ENCODE results near the gene SCARF2.
"Not testable (repeated sequence)": the region's sequence is repeated elsewhere in the genome, so short reads cannot be mapped to it uniquely, and the experiment has no call there.

The SCARF2 gene, protein sequence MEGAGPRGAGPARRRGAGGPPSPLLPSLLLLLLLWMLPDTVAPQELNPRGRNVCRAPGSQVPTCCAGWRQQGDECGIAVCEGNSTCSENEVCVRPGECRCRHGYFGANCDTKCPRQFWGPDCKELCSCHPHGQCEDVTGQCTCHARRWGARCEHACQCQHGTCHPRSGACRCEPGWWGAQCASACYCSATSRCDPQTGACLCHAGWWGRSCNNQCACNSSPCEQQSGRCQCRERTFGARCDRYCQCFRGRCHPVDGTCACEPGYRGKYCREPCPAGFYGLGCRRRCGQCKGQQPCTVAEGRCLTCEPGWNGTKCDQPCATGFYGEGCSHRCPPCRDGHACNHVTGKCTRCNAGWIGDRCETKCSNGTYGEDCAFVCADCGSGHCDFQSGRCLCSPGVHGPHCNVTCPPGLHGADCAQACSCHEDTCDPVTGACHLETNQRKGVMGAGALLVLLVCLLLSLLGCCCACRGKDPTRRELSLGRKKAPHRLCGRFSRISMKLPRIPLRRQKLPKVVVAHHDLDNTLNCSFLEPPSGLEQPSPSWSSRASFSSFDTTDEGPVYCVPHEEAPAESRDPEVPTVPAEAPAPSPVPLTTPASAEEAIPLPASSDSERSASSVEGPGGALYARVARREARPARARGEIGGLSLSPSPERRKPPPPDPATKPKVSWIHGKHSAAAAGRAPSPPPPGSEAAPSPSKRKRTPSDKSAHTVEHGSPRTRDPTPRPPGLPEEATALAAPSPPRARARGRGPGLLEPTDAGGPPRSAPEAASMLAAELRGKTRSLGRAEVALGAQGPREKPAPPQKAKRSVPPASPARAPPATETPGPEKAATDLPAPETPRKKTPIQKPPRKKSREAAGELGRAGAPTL

DNA sequence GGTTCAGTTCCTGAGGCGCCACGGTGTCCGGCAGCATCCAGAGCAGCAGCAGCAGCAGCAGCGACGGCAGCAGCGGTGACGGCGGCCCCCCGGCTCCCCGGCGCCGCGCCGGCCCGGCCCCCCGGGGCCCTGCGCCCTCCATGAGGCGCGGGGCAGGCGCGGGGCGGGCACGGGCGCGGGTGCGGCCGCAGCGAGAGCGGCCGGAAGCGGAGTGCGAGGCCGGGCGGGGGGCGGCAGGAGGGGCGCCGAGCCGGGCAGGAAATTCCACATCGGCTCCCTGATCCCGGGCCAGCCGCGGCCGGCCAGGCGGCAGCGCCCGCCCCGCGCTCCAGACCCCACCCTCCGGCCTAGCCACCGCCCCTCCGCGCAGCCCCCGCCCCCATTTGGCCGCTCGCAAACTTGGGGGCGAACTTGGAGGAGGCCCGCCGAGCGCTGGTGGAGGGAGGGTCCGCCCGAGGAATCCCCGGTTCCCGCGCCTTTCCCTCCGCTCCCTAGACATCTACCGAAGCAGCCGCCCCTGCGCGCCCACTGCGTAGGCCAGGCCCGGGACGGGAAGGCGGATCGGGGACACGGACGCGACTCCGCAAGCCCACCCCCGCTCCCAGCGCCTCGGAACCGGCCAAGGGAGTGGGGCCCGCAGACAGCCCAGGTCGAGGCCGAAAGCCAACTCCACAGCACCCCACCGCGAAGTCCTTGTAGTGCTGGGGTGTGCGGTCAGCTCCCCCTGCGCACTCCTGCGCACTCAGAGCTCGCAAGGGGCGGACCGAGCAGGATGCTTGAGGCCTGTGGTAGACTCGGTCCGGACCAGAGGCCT is at the start of gene SCARF2:
SCARF2 (minus strand) TSS at position 213 of the 814 bp plus-strand sequence; CDS start at position 142, 71 bp downstream.
- no peak for DNase-seq

DNA sequence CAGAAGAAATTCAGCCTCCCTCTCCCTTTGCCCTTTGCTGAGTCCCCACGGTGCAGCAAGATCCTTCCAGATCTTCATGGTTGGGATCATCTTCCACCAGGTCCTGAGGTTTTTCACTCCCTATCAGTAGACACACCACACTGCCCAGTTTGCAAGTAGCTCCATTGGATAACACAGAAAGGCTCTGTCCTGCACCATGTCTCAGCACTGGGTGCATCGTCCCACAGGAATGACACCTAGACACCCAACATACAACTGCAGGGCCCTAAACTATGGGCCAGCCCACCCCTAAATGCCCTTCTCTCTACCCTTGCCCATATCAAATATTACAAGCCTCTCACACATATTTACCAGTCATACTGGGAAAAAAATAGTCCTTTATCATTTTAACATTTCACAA is 48.6 kb upstream of the SCARF2 start:
- no peak for DNase-seq

DNA sequence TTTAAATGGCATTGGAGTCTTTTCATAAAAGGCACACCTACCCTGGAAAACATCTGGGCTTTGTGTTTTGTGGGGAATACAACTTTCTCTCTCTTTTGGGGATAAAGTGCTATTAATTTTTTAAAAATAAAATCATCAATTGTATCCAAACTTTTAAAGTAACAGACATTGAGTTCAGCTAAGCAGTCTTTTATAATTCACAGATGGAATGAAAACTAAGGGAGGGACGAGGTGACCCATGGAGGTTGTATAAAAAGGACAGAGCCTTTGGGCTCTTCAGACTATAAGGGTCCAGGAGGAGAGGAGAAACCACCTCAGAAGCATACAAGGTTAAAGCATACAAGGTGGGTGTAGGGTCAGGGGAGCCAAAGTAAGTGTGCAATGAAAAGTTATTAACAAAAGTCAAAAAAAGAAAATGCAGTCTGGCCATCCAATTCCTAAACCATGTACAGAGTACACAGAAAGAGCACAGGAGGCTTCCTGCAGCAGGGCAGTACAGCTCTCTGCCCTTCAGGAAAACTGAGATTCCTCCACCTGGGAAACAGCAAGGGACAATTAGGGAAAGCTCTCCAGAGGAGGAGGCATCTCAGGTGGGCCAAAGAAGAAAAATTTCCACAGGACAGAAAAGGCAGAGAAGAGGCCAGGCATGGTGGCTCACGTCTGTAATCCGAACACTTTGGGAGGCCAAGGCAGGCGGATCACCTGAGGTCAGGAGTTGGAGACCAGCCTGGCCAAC is 47.5 kb upstream of the SCARF2 start:
- no peak for DNase-seq

DNA sequence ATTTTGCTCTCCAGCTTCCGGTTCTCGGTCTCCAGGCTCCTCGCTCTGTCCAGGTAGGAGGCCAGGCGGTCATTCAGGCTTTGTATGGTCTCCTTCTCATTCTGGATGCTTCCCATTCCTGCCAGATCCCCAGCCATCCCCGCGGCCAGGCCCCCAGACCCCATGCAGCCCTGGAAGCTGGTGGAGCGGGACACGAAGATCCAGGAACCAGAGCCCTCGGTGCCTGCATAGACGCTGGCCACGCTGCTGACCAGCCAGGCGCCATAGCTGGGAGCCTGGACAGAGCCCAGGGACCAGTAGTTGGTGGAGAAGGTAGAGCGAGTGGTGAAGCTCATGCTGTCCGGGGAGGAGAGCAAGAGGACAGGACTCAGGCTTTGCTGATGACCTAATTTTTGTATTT is 46.1 kb upstream of the SCARF2 start:
- no peak for DNase-seq

DNA sequence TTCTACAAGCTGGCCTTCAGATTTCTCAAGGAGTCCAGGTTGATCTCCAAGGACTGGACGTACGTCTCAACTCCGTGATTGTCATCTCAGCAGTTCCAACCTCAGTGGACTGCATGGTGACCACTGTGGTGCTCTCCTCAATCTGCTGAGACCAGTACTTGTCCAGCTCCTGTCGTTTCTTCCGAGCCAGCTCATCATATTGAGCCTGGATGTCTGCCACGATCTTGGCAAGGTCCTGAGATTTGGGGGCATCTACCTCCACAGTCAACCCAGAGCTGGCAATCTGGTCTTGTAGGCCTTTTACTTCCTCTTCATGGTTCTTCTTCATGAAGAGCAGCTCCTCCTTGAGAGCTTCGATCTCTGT is 45.5 kb upstream of the SCARF2 start:
- DNase-seq: not testable (repeated sequence)

DNA sequence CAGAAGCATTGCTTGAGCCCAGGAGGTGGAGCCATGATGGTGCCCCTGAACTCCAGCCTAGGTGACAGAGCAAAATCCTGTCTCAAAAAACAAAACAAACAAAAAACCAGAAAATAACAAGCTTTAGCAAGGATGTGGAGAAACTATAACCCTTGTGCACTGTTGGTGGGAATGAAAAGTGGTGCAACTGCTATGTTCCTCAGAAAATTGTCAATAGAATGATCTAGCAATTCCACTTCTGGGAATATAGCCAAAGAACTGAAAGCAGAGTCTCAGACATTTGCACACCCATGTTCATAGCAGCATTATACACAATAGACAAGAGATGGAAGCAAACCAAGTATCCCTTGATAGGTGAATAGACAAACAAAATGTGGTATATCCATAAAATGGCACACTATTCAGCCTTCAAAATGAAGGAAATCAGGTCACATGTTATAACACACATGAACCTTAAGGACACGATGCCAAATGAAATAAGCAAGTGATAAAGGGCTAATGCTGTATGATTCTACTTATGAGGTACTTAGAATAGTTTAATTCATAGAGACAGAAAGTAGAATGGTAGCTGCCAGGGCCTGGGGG is 42.1 kb upstream of the SCARF2 start:
- no peak for DNase-seq

DNA sequence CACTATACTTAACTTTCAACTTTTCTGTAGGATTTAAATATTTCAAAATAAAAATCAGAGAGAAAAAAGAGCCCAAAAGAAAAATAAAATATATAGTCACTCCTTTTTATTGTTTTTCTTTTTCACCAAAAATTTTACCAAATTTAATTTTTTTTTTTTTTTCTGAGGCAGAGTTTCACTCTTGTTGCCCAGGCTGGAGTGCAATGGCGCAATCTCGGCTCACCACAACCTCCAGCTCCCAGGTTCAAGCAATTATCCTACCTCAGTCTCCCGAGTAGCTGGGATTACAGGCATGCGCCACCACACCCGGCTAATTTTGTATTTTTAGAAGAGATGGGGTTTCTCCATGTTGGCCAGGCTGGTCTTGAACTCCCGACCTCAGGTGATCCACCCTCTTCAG is 40.4 kb upstream of the SCARF2 start:
- DNase-seq: not testable (repeated sequence)

DNA sequence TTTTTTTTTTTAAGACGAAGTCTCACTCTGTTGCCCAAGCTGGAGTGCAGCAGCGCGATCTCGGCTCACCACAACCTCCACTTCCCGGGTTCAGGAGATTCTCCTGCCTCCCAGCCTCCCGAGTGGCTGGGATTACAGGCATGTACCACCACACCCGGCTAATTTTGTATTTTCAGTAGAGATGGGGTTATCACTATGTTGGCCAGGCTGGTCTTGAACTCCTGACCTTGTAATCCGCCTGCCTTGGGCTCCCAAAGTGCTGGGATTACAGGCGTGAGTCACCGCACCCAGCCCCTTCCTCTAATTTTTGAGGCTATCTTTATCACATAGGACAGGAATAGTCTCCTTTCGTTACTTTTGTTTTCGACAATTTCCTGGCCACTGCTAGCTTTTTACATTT is 37.9 kb upstream of the SCARF2 start:
- not testable (repeated sequence) for DNase-seq

DNA sequence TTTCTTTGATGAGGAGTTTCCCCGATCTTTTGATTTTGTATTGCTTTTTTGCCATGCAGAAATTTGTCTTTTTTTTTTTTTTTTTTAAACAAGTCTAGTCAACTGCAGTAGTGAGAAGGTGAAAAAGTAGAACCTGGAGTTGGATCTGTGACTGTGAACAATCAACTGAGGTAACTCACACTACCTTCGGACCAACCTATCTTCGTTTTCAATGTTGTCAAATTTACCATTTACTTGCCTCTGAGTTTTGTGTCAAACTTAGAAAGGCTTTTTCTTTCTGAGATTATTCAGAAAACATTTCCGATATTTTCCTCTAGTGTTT is 37.5 kb upstream of the SCARF2 start:
- no peak for DNase-seq

DNA sequence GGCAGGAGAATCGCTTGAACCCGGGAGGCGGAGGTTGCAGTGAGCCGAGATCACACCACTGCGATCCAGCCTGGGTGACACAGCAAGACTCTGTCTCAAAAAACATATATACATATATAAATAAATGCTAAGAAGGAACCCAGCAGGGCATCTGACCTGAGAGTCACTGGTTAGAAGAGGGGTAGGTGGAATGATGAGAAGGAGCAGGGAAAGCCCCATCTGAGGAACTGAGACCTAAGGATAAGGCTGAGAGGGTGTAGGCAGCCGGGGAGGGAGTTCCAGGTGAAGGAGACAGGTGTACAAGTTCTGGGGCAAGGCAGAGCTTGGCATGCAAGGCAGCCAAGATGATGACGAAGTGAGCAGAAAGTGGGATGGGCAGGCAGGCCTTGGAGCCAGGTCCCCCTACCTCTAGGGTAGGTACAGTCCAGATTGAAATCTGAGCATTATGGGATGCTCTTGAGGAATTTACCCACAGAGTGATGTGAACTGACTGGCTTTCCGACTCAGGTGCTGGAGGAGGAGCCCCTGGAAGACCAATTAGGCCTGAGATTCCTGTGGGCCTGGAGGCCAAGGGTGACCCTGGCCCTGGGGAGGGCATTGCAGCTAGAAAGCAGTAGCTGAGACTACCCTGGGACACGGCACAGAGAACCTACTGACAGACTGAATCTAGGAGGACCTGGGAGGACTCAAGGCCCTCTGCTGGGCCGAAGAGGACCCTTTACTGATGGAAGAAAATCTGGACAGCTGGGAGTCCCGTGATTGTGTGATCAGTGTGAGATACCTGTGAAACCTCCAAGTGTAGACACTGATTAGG is 35.2 kb upstream of the SCARF2 start:
- DNase-seq: no peak

DNA sequence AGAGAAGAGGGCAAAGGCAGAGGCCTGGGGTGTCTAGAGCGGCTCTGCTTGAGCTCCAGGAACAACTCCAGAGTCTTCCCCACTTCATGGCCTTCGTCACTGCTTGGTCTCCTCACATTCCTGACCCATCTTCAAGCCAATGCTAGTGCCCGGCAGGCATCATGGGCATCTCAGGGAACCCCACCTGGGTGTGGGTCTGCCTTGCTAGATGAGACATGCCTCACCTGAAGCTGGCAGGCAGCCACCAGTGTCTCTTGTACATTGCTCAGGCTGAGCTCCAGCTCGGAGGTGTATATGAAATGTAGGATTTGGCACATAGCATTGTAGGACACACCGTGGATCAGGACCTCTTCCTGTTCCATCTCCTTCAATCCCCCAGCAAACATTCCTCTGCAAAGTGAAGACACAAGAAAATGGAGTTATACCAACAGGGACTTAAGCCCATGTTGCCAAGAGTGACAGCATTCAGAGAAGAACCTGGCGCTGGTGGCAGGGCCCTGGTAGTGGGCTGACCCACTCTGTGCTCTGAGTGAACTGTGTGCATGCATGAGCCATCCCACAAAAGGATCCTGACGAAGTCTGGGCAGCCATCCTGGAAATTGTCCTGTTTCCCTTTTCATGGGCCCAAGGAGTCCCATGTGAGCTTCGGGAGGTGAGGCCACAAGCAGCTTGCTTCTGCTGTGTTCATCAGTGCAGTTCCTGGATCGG is 33.7 kb upstream of the SCARF2 start:
- no peak for DNase-seq

DNA sequence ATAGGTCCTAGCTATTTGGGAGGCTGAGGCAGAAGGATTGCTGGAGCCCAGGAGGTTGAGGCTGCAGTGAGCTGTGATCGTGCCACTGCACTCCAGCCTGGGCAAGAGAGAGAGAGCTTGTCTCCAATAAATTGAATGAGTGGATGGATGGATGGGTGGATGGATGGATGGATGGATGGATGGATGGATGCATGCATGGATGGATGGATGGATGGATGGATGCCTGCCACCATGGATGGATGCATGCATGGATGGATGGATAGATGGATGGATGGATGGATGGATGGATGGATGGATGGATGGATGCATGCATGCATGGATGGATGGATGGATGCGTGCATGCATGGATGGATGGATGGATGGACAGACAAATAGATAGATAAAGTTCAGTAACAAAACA is 32.9 kb upstream of the SCARF2 start:
- not testable (repeated sequence) for DNase-seq

DNA sequence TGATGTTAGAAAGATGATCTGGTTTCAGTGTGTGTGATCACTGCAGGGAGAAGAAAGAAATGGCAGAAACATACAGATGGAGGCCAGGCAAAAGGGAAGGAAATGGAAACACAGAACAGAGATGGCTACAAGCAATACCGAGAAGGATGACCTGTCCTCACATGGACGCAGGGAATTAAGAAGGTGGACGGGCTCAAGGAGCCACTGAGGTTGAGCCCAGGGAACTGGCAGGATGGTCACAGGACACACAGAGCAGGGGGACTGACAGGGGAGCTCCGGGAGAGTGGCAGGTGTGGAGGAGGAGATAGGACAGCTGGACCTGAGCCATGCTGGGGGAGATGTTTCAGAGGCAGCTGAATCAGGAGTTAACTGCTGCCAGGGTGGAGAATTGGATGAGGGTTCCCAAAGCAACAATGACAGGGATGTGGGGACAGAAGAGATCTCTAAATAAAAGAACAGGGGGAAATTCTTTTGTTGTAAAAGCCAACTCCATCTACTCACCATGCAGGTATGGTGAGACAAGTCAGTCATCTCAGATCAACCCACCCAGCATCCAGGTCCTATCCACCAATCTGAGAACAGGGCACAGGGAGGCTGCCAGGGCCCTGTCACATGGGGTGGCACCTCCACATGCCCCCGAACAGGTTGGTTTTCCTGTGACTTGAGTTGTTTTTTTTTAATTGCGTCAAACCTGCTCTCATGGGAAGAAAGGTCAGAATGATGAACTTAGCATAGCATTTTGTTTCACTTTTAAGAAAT is 31.7 kb upstream of the SCARF2 start:
- DNase-seq: no peak

DNA sequence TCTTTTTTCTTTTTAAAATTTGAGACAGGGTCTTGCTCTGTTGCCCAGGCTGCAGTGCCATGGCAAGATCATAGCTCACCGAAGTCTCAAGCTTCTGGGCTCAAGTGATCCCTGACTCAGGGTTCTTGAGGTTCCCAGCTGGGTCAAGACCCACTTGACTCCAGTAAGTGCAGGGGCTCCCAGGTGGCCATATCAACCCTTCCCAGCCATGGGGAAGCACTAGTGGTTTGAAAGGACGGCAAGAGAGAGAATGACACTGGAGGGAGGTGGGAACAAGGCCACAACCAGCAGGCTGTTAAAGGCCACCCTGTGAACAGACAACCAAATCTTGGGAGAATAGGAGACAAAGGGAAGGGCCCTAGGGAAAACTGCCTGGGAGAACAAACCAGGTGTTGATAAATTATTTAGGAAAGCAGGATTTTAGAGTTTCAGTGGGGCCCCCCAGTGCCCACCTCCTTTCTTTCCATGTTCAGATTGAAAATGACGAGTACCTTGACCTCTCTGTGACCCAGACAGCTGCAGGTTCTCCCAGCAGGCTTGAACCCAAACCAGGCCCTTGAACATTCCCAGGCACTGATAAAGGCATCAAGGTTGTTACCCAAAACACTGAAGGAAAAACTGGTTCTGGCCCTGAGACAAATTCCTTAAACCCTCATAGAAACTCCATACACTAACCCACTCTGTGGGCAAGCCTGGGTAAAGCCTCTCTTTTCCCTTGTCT is 29.2 kb upstream of the SCARF2 start:
- no peak for DNase-seq

DNA sequence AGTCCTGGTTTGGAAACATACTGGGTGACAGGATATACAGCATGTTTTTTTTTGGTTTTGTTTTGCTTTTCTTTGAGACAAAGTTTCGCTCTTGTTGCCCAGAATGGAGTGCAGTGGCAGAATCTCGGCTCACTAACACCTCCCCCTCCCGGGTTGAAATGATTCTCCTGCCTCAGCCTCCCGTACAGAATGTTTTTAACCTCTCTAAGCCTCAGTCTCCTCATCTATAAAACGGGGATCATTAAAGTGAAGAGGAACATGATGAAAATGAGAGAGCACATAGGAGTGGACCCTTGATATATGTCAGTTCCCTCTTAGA is 28.1 kb upstream of the SCARF2 start:
- no peak for DNase-seq

DNA sequence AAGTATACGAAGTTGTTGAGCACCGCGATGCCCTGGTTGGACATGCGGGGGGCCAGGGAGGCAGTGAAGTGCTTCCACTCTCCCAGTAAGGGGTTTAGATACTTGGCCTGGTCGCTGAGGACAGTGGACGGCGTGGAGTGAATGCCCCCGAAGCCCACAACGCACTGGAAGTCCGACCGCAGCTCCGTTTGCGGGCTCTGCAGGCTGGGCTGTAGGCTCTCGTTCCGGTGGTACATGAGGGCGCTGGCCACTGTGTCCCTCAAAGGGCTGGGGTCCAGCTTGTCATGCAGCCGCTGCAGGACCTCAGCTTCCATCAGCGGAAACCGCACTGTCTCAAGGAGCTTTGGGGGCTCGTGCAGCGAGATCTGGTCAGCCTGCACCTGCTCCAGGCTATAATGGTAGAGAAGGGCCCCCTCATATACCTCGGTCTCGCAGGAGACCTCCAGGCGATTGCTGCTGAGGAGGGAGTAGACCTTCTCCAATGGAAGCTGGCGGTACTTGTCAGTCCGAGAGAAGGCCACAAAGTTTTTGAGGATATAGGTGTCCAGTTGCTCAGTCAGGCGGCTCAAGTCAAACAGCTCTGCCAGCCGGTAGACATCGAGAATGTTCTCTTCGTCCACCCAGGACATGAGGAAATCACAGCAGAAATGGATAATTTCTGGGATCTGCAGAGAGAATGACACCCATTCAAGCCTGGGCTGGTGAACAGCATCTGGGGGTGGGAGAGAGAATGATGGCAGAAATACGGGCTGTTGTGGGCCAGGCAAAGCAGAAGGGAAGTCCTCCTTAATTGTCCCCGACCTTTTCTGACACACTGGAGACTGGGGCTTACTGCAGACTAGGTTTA is 27.5 kb upstream of the SCARF2 start:
- DNase-seq: no peak

DNA sequence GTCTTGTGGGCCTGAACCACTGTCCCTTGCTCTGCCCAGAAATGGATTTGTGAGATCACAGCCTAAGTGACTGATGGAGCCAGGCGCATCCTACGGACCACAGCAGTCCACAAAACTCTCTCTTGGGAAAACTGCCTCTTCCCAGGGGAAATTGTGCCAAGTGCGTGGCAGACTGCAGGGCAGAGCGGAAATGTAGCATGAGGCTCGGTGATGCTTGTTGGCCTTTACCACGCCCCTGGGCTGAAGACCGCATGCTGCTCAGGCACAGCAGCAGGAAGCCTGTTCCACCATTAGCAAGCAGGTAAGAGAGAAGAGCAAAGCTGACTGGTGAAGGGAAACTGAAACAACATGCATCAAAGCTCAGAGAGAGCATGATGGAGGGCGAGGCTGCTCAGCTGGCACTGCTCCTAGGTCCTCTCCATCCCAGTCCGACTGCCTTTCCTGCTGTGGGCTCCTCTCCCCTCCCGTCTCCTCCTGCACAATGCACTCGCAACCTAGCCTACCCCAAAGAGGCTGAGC is 26.5 kb upstream of the SCARF2 start:
- DNase-seq: no peak
